K562 (cell line): ENCODE results near the gene SH3GL3.

Source experiments
- ATF3 ChIP-seq, 2 experiments: fragments of 450-650 bp in 1 of 2; sonication (generic) in 1 of 2; formaldehyde crosslinking in 1 of 2; IDR thresholded peaks in 1 of 2; conservative IDR thresholded peaks in 1 of 2; 2 replicates each; pipeline versions ENCODE4 v1.6.1 to v1.8.1; 2016 to 2023; ENCODE audit warnings: mild to moderate bottlenecking in 2 of 2, moderate library complexity in 2 of 2, inconsistent platforms in 1 of 2, missing genetic modification reagents in 1 of 2
- CHD4 ChIP-seq: fragments of 200-600 bp; sonication (generic); IDR thresholded peaks from 3 replicates; pipeline ENCODE4 v1.6.1; 2012; ENCODE audit warnings: low read depth, mild to moderate bottlenecking, mixed read lengths, low read length, inconsistent platforms; ENCODE audit not compliant: insufficient read depth, insufficient replicate concordance, poor library complexity, severe bottlenecking
- CUX1 ChIP-seq: fragments of 200-800 bp; sonication (Bioruptor generic); IDR thresholded peaks from 2 replicates; pipeline ENCODE4 v1.6.1; 2016; ENCODE audit warnings: missing genetic modification characterization, missing compliant biosample characterization
- DACH1 ChIP-seq: fragments of 450-650 bp; IDR thresholded peaks from 2 replicates; pipeline ENCODE4 v1.6.1; 2018; ENCODE audit not compliant: partially characterized antibody
- MAFF ChIP-seq: IDR thresholded peaks from 2 replicates; pipeline ENCODE4 v1.6.1; 2012; ENCODE audit warnings: low read length, improper control_type of control experiment
- POLR2A ChIP-seq: fragments of 450-650 bp; conservative IDR thresholded peaks from 2 replicates; pipeline ENCODE4 v1.6.1; 2016
- POLR2H ChIP-seq: IDR thresholded peaks from 2 replicates; pipeline ENCODE4 v1.6.1; 2016; ENCODE audit warnings: missing genetic modification characterization, low read depth, mild to moderate bottlenecking, control low read depth, missing compliant biosample characterization, moderate library complexity
- RAD51 ChIP-seq: fragments of 450-650 bp; IDR thresholded peaks from 2 replicates; pipeline ENCODE4 v1.7.1; 2016; ENCODE audit warnings: low read depth, mild to moderate bottlenecking, borderline replicate concordance
- RBM39 ChIP-seq: fragments of 200-400 bp; formaldehyde crosslinking; optimal IDR thresholded peaks from 2 replicates; pipeline ENCODE3; 2018; ENCODE audit warnings: low read depth, low read length
- RUNX1 ChIP-seq: sonication (generic); IDR thresholded peaks from 2 replicates; pipeline ENCODE4 v1.6.1; 2016; ENCODE audit warnings: antibody characterized with exemption, low read depth
- SAFB2 ChIP-seq: fragments of 200-400 bp; formaldehyde crosslinking; IDR thresholded peaks from 2 replicates; pipeline ENCODE4 v1.6.1; 2018; ENCODE audit warnings: borderline replicate concordance, low read length, low read depth, moderate library complexity; ENCODE audit not compliant: severe bottlenecking
- STAG1 ChIP-seq: sonication (generic); formaldehyde crosslinking; IDR thresholded peaks from 2 replicates; pipeline ENCODE4 v1.5.0; 2020; ENCODE audit warnings: missing genetic modification reagents, borderline replicate concordance

- TF ChIP-seq MAFF (no peak), POLR2A (no peak), RAD51 (no peak), POLR2H (tag) (no peak), DACH1 (no peak), RBM39 (no peak), CHD4 (no peak), ATF3 (IDR thresholded peaks at IDR 0.05) (no peak), ATF3 (CRISPR knock-in tag; conservative IDR thresholded peaks at IDR 0.05) (no peak), CUX1 (CRISPR knock-in tag) (no peak), SAFB2 (no peak), RUNX1 (no peak), STAG1 (CRISPR knock-in tag) (no peak)
Measured at GRCh38 chr15:83570756-83571155, 123.6 kb downstream of the SH3GL3 start.
